IPS-15b (cell line): Measurements from ENCODE around the gene POTEJ.
"Not testable (repeated sequence)": the region's sequence is repeated elsewhere in the genome, so short reads cannot be mapped to it uniquely, and the experiment has no call there.

Experiments used
- H3K27me3 ChIP-seq: one replicate; pipeline ENCODE4 v1.6.1; 2013; ENCODE audit warnings: low read length; ENCODE audit not compliant: control insufficient read depth, insufficient read depth
- H3K36me3 ChIP-seq: one replicate; pipeline ENCODE4 v1.6.1; 2013; ENCODE audit warnings: low read length; ENCODE audit not compliant: control insufficient read depth, insufficient read depth
- H3K4me1 ChIP-seq: one replicate; pipeline ENCODE4 v1.6.1; 2013; ENCODE audit warnings: mild to moderate bottlenecking, low read length; ENCODE audit not compliant: control insufficient read depth, insufficient read depth
- H3K4me3 ChIP-seq: one replicate; pipeline ENCODE4 v1.5.1; 2013; ENCODE audit warnings: low read depth, low read length
- H3K9ac ChIP-seq: one replicate; pipeline ENCODE4 v1.6.1; 2013; ENCODE audit warnings: low read depth, mild to moderate bottlenecking, low read length
- H3K9me3 ChIP-seq: one replicate; pipeline ENCODE4 v1.6.1; 2013; ENCODE audit warnings: mild to moderate bottlenecking, low read length; ENCODE audit not compliant: control insufficient read depth, insufficient read depth

Gene POTEJ

DNA sequence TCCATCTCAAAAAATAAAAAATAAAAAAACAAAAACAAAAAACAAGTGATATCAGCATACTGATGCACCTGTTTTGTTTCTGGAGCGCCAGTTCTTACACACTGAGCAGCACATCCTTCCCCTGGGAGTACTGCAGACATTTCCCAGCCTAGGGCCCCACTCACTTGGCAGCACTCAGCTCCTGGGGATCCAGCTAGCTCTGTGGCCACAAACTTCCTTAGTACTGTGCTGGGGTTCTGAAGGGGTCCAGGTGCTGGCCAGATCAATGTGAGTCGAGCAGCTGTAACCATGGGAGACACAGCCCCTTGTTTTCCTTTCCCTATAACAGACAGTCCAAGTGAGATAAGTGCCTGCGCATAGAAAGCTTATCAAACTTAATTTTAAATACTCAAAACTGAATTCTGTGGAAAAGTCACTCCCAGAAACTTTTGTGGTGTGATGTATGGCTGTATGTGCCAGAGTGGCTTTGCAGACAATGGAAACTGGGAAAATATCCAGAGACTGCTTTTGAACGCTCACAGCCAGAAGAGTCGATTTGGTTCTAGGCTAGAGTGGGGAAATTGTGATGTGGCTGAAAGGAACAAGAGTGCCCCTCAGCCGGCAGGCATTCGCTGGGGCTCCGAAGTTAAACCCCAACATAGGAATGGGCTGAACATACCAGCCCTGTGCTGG is 20.9 kb upstream of the POTEJ start:
- H3K9ac ChIP-seq, H3K36me3 ChIP-seq, H3K9me3 ChIP-seq, H3K4me3 ChIP-seq, H3K27me3 ChIP-seq, H3K4me1 ChIP-seq: not testable (repeated sequence)

DNA sequence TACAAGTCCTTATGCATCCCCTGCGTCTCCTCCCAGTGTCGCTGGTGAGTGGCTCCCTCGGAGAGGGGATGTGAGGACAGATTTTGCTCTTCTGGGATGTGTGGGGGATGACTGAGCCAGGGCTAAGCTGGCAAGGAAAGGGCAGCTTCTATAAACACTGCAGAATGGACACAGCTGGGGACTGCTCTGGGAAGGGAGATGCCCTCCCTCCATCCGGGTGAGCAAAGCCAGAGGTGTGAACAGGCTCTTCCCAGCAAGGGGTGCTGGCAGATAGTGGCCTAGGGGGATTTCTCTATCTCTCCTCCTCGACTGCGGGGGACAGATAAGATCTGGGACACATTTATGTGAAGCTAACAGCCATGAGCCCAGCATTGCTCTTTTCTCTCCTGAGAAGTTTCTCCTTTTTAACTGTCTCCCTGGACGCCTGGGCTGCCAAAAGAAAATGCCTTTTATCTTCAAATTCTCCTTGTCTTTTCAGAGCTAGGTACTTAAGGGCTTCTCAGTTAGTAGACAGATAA is 20.3 kb upstream of the POTEJ start:
- H3K9me3 ChIP-seq, H3K4me1 ChIP-seq: not testable (repeated sequence)

DNA sequence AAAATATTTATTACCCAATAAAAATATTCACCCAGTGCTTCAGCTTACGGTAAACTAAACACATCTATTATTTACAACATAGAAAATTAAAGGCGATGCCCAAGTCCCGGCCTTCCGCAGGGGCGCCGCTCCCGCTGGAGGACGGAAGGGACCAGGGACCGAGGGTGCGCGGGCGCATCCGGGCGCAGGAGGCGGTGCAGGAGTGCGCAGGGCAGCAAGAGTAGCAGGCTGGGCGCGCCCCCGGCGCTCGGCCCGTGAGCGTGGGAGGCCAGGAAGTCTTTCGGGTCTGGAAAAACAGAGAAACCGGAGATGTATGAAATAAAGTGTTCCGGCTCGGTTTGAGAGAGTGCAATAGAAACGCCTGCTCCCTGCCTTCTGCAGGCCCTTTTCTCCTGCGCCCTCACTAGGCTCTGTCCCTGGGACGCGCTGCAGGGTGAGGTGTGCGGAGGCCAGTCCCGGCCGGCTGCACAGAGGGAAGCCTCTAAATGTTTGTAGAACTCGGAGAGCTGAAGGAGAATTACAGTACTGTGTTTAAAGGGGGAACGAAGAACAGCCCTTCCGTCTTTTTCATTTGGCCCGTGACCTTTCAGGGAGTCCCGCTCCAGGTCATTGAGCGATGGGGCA is 18.3 kb upstream of the POTEJ start:
- H3K27me3 ChIP-seq, H3K36me3 ChIP-seq, H3K4me1 ChIP-seq, H3K9me3 ChIP-seq, H3K9ac ChIP-seq, H3K4me3 ChIP-seq: not testable (repeated sequence)

More for the DNA sequence above, 20.3 kb upstream of the POTEJ start:
- H3K9ac ChIP-seq, H3K27me3 ChIP-seq, H3K4me3 ChIP-seq, H3K36me3 ChIP-seq: not testable (repeated sequence)

DNA sequence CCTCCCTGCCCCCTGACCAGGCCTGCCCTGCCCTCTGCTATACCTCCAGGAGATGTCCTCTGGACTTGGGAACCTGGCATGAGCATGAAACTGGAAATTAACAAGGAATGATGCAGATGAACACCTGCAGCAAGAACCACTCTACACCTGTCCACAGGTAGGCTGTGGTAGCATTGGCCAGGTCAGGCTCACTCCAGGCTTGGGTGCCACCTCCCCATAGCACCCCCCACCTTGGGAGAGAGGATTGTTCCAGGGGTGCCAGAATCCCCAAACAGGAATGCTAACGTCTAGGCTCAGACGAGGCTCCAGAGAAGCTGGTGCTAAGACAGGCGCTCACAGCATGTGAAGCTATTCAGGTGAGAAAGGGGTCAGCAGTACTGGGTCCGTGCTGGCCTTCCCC is 17.2 kb upstream of the POTEJ start:
- H3K9me3 ChIP-seq, H3K9ac ChIP-seq, H3K4me1 ChIP-seq, H3K27me3 ChIP-seq, H3K36me3 ChIP-seq, H3K4me3 ChIP-seq: not testable (repeated sequence)

DNA sequence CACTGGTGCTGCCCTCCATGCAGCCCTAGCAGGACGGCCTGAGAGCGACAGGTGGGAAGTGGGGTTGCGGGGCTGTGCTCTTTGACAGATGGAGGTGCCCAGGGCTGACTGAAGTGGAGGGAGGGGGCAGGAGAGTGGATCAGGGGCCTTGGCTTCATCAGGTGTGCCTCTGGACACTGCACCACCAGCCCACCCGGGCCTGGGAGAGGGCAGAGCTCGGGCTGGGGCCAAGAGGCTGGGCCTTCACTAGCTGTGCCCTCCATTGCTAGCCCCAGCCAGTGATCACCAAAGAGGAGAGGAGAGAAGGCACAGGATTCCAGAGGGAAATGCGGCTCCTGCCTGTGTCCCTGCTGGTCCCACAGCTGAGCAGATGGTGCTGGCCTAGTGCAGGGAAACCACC is 14.5 kb upstream of the POTEJ start:
- H3K4me3 ChIP-seq, H3K36me3 ChIP-seq, H3K4me1 ChIP-seq, H3K9ac ChIP-seq, H3K9me3 ChIP-seq, H3K27me3 ChIP-seq: not testable (repeated sequence)

DNA sequence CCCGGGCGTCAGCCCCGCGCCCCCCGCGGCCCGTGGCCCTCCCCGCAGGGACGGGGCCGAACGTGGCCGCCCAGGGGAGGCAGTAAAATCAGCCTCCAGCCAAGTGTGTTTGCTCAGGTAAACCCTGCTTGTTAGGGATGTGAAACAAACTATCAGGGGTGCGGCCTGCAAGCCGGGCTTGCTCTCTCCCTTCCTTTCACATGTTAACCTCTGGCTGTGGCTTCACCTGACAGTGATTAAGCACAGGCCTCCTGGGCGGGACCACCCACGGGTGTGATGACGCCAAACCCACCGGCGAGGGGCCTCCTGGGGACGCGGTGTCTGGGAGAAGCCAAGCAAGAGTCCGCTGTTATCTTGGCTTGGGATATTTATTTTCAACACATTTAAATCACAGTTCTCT is 13.2 kb upstream of the POTEJ start:
- H3K4me1 ChIP-seq, H3K4me3 ChIP-seq, H3K27me3 ChIP-seq: not testable (repeated sequence)

DNA sequence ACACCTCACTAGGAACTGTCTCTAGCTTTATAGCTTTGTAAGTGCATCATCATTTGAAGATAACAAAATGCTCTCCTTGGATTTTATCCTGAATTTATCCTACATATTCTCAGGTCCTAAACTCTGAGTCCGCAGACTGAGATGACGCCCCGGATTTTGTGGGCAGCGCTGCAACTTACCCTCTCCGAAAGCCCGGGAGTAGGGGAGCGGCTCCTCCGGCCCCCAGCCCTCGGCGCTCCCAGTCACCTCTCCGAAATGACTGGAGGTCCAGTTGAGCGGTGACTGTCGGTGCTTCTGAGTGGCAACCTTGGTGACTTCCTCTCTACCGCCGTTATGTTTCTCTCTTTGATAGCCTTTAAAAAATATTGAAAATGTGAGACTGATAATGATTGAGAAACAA is 12.8 kb upstream of the POTEJ start:
- H3K9ac ChIP-seq, H3K9me3 ChIP-seq, H3K4me1 ChIP-seq, H3K36me3 ChIP-seq, H3K27me3 ChIP-seq, H3K4me3 ChIP-seq: not testable (repeated sequence)

More for the DNA sequence above, 13.2 kb upstream of the POTEJ start:
- not testable (repeated sequence) for H3K9ac ChIP-seq, H3K9me3 ChIP-seq, H3K36me3 ChIP-seq

DNA sequence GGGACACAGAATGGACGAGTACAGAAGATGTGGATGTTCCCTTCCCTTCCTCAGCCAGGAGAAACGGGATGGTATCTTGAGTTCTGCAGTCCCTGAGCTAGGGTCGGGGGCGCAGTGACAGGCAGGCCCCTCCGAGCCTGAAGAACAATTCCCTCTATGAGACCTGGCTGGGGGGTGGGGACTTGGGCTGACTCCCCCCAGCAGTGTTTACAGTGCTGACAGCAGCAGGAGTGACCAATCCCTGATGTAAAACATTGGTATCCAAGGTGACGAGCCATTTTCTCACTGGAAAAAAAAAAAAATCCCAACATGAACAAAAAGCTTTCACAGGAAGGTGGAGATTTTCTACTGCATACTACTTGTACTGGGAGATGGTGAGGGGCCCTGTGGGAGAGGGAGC is 11.8 kb upstream of the POTEJ start, which contains the start of gene CFC1:
TSS of gene CFC1 (minus strand) at position 183 of the 400 bp plus-strand sequence. CDS start 288 bp downstream, outside the sequence.
- H3K9ac ChIP-seq, H3K9me3 ChIP-seq, H3K4me3 ChIP-seq, H3K36me3 ChIP-seq, H3K27me3 ChIP-seq, H3K4me1 ChIP-seq: not testable (repeated sequence)

DNA sequence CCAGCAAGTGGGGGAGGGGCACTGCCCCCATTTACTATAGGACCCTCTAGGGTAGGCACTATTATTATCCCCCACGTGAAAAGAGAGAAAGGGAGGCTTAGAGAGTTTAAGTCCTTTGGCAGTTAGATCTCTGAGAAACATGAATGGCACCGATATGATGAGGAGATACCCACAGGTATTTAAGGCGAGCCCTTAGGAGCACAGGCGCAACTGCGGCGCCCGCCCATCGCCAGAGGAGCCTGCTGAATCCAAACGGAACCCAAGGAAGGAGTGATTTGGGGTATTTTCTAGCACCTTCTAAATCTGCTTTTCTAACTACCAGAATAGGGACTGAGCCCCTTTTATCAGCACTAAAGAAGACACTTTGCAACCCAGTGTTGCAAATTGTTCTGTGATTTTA is 11.3 kb upstream of the POTEJ start:
- H3K9me3 ChIP-seq, H3K4me3 ChIP-seq, H3K27me3 ChIP-seq, H3K4me1 ChIP-seq, H3K9ac ChIP-seq, H3K36me3 ChIP-seq: not testable (repeated sequence)

DNA sequence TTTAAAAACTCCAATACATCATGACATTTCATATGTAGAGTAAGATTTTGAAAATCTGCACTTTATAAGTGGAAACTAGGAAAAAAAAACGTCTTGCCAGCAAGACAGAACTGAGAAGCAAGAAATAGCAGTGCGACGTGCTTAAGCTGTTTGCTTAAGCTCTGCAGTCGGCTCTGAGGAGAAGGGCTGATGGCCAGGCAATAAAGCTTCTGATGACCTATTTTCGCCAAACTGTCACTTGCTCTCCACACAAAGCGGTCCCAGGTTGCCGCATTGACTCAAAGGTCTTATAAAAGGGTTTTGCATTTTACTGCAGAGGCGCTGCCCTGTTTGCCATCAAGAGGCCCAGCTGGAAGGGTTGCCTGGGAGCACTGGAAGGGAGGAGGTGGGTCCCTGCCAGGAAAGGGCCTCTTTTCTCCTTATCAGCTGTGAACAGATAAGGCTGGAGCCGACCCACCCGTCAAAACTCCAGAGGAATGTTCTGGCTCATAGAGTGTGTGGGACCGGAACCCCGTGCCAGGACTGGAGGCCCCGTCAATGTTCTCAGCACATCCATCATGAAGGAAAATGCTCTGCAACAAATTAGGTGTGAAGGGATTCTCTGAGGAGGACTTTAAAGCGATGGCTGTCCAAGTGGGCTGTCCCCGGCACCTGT is 9.5 kb upstream of the POTEJ start:
- H3K27me3 ChIP-seq, H3K9ac ChIP-seq, H3K4me3 ChIP-seq, H3K36me3 ChIP-seq, H3K9me3 ChIP-seq, H3K4me1 ChIP-seq: not testable (repeated sequence)

DNA sequence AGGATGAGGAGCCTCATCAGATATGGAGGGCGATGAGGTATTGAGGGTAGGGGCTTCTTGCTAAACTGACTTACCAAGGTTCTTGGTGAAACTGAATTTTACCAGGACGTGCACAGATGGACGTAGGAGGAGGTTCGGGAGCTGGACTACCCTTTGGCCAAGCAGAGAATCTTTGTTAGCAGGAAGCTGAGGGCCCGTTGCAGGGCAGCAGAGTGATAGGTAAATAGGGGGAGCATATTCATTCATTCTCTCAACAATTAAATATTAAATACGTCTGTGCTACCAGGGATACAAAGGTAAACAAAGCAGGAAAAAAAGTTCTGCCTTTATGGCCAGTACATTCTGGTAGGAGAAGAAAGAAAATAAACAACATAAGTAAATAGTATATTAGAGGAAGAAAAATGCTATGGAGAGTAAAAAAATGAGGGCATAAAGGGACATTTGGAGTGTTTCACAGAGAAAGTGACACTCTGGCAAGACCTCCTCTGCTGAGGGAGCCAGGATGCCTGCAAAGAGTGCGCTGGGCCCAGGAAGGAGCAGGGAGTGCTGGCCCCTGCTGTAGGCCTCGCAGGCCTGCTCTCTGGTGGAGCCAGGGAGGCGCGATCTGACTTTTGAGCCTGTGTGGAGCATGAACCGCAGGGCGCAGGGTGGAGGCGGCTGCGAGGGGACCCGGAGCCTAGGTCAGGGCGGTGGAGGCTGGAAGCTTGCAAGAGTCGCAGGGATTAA is 2.8 kb upstream of the POTEJ start:
- H3K27me3 ChIP-seq, H3K4me1 ChIP-seq, H3K9ac ChIP-seq, H3K9me3 ChIP-seq, H3K36me3 ChIP-seq, H3K4me3 ChIP-seq: not testable (repeated sequence)
